GM19467 (cell line): Measurements from ENCODE around the gene ATP1B1.
"Not testable (repeated sequence)": the region's sequence is repeated elsewhere in the genome, so short reads cannot be mapped to it uniquely, and the experiment has no call there.

Experiments
- ATAC-seq: cut with Tn5 transposase; IDR thresholded peaks from one replicate; pipeline ENCODE4 v1.9.1; 2021; ENCODE audit warnings: mild to moderate bottlenecking, moderate library complexity; ENCODE audit not compliant: unreplicated experiment

Gene ATP1B1

DNA sequence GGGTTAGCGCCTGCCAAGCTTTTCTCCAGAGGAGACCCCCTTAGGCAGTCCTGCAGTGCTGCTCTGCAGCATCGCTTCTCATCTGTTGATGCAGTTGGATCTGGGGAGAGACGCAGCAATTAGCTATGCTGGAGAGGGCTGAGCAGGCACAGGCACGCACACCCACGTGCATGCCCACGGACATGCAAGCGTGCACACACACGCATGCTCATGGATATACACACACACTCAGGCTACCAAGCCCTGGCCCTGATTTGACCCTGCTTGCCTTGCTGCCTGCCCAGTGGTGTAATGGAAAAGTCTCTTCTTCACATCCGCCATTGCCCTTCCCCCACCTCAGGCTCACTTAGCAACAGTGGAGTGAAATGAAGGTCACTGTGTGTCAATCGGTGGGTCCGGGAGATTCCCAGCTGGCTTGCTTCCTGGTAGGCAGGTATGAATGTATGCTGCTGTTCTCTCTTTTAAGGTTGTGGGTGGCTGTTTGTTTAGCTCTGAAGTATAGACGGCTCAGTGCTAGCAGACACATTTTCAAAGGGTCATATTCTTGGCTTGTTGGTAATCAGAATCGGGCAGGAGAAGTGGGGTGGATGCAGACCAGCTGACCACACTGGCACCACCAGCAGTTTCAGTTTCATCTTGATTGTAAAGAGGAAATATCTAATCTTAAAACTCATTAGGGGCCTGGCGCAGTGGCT is 9.5 kb downstream of the ATP1B1 start:
- ATAC-seq, result no peak

DNA sequence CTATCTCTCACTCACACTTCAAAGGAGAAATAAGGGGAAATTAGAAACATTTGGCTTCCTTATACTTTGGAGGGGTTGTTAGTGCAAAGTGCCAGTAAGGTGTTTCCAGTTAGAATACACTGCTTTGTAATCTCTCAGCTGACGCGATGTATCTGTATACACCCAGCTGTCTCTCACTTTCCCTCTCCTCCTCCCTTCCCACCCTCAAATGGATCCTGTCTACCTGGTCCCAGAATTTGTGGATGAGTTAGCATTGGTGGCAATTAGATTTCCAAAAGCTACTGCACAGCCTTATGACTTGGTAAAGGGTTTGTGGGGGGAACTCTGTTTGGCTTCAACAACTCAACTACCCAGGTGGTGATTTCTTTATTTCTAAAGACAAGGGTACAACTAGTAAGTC is 10.5 kb downstream of the ATP1B1 start:
- no peak for ATAC-seq

GRCh38 chr1:169117599-169117998 is 11.1 kb downstream of the ATP1B1 start:
- no peak for ATAC-seq

GRCh38 chr1:169118227-169118626 is 11.7 kb downstream of the ATP1B1 start:
- no peak for ATAC-seq

DNA sequence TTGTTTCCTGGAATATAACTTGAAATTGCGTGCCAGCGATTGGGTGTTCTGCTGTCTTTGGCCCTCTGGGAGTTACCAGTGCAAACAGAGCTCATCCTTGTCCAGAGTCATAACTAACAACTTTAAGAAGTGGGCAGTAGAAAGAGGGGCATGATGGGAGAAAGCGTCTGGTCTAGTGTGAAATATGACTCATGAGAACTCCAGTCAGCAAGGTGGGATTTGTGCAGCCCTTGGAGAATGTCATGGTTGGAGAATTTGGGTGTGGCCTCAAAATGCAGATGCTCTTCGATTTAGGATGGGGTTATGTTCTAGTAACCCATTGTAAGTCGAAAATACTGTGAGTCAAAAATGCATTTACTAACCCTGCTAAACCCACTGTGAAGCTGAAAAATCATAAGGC is 12.9 kb downstream of the ATP1B1 start:
- ATAC-seq, result no peak

GRCh38 chr1:169120066-169120465 is 13.6 kb downstream of the ATP1B1 start:
- ATAC-seq, result no peak

DNA sequence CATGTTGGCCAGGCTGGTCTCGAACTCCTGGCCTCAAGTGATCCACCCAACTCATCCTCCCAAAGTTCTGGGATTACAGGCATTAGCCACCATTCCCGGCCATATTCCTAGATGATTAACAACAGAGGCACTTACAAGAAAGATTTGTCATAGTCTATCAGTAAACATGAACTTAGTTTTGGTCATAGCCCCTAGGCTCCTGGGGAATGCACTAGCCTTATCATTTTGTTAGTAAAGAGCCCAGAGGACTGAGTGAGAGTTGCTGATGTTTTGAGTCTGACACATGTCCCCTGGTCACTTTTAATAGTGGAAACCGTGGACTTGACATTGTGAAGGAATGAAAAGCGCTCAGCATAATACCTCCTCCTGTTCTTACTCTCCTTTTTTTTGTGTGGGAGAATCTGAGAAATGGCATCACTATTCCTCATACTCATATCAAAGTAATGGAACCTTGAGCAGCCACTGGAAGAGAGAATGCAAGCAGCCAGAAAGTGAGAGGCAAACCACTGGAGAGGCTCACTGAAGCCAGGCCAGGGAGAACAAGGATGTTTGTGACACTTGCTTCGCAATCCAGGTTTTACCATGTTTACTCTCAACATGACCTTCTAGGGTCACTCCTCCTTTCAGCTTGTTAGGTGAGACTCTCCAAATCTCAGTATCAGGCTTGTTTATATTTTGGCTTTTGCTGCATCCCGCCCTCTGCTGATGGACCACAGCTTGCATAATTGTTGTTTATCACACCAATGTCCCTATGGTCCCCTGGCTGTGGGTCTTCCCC is 14.8 kb downstream of the ATP1B1 start:
- no peak for ATAC-seq

GRCh38 chr1:169122976-169123375 is 16.5 kb downstream of the ATP1B1 start:
- no peak for ATAC-seq

- no peak for ATAC-seq
Measured at GRCh38 chr1:169124459-169124858, 18.0 kb downstream of the ATP1B1 start.

- not testable (repeated sequence) for ATAC-seq
Measured at GRCh38 chr1:169125597-169125996, 19.1 kb downstream of the ATP1B1 start.

GRCh38 chr1:169126335-169126734 is 19.8 kb downstream of the ATP1B1 start:
- ATAC-seq, result no peak

DNA sequence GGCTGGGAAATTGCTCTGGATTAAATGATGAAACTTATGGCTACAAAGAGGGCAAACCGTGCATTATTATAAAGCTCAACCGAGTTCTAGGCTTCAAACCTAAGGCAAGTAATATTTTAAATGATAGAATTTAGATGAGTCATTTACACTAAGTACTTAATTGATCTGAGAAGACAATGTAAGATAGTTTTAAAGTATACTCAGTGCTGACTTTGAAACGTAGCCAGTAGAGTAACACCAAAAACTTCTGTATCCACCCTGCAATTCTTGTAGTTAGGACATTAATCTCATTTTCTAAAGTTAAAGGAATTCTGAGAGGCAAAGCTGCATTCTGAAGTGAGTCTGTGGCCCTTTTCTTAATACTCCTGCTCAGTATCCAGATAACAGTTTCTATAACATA is 20.8 kb downstream of the ATP1B1 start:
- ATAC-seq, result no peak

GRCh38 chr1:169128562-169128961 is 22.1 kb downstream of the ATP1B1 start:
- ATAC-seq, result no peak

- no peak for ATAC-seq
Measured at GRCh38 chr1:169129109-169129784, 22.8 kb downstream of the ATP1B1 start.

GRCh38 chr1:169130683-169131082 is 24.2 kb downstream of the ATP1B1 start:
- no peak for ATAC-seq

GRCh38 chr1:169132512-169133227 is 26.2 kb downstream of the ATP1B1 start:
- no peak for ATAC-seq

GRCh38 chr1:169133228-169133576 is 26.7 kb downstream of the ATP1B1 start:
- no peak for ATAC-seq

DNA sequence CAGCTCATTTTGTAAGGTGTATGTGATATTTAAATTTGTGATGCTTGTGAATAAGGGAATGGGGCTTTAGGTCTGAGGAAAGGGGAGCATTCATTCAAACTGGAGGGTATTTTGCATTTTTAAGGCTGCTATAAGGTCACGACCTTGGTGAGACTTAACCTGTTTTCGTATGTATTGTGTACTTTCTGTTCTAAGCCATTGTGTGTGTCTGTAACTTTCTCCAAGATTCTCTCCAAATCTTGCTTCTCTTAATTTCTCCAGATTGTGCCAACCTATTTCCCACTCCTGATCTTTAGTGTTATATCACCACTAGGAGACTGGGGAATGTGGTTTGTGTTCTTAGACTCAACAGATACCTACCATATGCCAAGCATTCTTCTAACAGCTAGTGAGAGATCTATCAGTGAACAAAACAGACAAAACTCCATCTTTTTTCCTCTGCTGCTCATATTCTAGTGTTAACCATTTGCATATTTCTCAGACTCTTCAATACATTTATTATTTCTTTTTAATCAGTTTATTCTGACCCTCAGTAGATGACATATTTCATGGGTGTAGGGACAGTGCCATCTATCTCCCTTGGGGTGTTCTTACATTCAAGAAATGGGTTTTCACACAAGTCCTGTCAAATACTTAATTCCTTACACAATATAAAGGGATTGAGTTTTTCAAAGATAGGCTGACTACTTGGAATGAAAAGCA is 27.5 kb downstream of the ATP1B1 start:
- ATAC-seq, result no peak

GRCh38 chr1:169137357-169137756 is 30.9 kb downstream of the ATP1B1 start:
- ATAC-seq, result no peak

DNA sequence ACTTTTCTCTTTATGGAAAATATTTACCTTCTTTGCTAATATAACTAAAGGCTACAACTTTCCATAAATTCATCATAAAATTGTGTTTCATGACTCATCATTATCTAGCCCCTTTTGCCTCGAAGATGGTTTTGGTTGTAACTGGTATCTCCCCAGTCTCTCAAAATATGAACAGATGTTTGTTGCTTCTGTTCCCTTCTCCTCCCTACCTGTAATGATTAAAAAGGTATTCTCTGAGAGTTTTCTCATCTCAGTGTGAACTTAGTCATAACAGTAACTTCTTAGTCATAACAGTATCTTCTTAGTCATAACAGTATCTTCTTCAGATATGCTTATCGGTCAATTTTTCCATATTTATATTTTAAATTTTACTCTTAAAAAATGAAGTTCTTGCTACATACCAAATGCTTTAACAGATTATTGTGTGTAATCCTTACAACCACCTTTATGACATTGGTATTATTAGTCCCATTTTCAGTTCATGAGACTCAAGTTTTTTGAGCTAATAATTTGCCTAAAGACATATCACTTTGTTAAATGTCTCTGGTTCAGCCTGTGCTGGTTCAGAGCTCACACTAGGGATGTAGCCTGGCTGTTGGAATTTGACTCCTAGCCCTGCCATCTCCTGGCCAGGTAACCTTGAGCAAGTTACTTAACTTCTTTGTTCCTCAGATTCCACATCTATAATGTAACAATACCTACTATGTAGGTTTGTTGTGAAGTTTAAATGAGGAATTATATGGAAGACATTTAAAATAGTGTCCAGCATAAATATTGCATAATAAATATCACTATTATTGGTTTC is 32.6 kb downstream of the ATP1B1 start:
- peak; percentile 82 for ATAC-seq
